ENCODE results near the gene CPB1. TPM values are rescaled to one million over a fixed set of nuclear protein-coding genes. Genes with fewer than 3 reads are reported as not detected.

CPB1 gene
- total RNA-seq, 1 donor from 2014 or later: not detected

DNA sequence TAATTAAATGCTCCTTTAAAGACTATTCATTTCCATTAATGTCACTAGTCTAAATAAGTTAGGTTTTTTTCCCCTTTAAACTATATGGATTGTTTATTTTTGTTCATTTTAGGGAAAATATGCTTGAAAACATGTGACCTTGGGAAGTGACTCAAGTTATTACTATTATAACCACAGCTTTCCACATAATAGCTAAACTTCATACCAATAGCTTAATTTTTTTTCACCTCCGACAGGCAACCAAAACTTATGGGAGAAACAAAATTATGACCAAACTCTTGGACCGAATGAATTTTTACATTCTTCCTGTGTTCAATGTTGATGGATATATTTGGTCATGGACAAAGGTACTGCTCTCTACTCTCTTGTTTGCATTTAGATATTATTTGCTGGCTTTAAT is 53.7 kb downstream of the CPB1 start:
- DNase-seq (ENCODE audit: low read depth, low spot score): no peak

DNA sequence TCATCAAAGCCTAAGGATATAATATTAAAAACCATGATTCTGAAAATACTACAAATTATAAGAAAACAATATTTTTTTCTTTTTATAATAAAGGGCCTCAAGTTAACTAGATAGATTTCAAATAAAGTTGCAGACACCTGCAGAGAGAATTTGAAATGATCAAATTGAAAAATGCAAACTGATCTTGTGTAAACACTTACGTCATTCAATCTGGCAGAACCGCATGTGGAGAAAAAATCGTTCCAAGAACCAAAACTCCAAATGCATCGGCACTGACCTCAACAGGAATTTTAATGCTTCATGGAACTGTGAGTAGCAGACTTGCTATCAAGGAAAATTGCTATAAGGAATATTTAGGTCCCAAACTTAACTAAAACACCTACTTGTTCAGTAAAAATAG is 54.7 kb downstream of the CPB1 start:
- DNase-seq (ENCODE audit: low read depth, low spot score): no peak

DNA sequence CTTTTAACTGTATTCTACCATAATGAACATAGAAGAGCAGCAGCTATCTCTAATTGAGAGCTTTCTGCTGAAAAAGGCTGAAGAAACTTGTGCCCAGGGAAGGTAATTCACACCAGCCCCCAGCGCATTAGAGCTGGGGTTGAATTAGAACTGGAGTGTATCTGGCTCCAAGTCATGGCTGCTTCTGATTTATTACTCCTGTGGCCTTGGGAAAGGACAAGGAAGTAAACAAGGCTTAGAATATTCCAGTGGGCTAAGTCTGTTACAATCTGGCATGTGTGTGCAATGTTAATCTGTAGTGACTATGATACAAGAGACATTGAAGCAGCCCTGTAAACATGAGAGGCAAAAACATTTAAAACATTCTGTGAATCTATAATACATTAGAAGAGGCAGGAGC is 55.6 kb downstream of the CPB1 start:
- no peak for DNase-seq (ENCODE audit: low read depth, low spot score)

DNA sequence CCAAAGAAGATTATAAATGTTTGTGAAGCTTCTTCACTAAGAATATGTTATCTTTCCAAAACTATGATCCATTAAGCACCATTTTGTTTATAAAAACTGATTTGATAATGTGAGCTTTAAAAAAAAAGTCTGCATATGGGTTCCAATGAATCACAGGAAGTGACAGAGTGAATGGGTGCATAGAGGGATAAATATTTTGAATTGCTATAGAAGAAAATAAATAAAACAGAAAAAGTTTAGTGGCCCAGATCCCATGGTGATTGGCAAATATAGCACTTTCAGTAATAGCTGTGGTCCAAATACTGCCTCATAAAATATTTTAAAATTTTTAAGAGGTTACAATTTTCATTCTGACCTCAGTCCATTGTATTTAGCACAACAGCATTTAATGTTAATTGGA is 56.6 kb downstream of the CPB1 start:
- DNase-seq (ENCODE audit: low read depth, low spot score): no peak

DNA sequence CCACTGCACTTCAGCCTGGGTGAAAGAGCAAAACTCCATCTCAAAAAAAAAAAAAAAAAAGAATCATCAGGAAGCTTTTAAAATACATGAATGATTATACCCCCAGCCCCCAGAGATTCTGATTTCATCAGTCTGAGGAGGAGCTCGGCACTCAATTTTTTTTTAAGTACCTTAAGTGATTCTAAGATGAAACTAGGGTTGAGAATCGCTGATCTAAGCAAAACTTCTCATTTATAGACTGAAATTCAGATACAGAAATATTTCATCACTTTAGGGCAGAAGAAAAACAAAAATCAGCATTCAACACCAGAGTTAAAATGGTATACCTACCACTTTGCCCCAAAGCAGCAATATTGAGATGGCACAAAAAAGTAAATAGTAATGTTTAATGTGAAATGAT is 62.2 kb downstream of the CPB1 start:
- no peak for DNase-seq (ENCODE audit: low read depth, low spot score)

DNA sequence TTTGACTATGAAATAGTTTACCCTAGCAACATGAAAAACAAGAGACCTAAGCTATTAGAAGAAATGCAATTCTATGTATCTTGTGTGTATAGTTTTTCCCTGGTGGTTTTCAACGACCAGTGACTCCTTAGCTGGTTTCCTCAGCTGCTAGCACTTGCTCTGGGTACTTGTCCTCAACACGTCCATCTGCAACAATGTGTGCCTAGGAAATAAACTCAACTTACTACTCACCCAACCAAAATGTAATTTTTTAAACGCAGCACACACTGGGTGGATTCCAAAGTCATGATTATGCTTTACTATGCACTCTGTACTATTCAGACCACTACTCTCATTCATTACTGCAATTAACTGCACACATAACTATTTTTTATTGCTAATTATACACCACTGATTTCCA is 68.5 kb downstream of the CPB1 start:
- no peak for DNase-seq (ENCODE audit: low read depth, low spot score)

DNA sequence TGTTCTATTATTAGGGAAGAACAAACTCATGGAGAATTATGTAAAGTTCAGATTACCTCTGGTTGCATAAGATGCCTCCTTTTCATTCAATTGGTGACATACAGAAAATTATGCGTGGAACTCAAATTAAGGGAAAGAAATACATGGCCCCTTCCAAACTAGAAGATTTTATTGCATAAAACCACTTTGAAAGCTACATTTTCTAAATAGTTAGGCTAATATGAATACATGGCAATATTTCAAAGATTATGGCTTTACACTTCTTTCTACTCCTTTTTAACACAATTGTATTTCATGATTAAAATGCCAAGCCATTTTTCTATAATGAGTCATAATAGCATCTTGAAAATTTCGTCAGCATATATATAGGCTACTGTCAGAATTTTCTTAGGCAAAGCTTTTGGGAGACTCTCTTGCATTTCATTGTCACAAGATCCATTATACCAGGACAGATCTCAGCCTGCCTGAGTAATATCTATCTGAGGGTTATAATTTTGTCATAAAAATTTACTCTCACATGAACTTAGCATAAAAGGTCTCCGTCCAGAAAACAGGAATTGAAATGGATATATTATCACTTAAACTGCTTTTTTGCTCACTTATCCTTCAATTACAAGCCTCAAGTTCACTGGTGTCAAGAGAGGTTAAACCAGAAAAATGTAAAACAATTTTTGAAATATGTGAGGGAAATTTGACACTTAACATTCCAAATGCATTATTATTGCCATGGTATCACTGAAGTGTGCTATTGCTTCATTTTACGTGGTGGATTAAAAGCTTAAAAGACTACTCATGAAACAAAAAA is 74.6 kb downstream of the CPB1 start:
- DNase-seq (ENCODE audit: low read depth, low spot score): no peak

DNA sequence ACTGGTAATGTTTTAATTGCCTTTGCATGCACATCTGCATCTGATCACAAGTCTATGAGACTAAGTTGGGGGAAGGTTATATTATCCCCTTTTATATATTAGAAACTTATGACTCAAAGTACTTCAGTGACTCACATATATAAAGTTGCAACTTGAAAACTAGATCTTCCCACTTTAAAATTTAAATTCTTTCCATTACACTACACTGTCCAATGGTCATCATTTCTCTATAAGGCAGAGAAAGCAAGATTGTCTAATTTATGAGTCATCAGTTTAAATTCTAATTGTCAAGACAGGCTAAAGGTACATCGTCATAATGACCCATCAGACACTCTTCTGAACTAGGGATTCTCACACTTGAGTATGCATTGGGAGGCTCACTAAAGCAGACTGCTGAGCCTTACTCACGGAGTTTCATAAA is 75.4 kb downstream of the CPB1 start:
- no peak for DNase-seq (ENCODE audit: low read depth, low spot score)

DNA sequence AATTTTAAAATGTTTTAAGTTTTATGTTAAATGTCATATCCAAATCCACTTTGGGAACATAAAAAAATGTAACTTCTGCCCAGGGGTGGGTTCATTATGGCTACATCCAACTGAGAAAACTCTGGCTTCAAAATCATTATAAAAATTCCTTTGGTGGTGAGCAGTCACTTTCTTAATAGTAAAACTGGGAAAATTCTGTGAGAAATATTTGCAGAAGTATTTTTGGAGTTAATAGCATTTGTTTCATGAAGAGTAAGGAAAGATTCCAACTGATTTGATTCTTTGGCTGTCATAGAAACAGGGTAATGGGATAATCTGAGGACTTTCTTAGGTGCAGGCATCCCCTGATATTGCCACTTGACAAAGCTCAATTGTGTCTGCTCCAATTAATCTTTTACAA is 76.3 kb downstream of the CPB1 start:
- no peak for DNase-seq (ENCODE audit: low read depth, low spot score)

DNA sequence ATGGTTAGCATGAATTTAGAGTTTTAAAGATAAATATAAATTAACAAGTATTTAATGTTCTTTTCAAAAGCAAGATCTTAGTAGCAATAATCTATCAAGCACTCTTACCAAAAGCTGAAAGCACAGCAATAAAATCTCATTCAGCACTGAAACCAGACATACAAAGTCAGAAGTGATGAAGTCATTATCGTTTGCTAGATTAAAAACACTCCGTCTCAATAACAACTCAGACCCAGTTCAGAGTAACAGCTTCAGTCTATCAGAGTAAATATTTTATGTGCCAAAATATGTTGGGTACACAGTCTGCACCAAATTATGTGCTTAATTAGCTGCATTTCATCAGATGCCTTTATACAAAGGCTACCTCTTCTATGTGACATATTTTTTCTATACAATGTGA is 79.1 kb downstream of the CPB1 start:
- DNase-seq (ENCODE audit: low read depth, low spot score): no peak

Other genes starting within 250 kb of the CPB1 start
- gene AGTR1, start 129.9 kb upstream of the CPB1 start, total RNA-seq: not detected in 2 replicates
- gene CPA3, start 37.5 kb downstream of the CPB1 start, total RNA-seq: 13.2 and 23.5 TPM in 2 replicates
- 60.9 and 61.9 TPM in 2 replicates for gene GYG1, start 163.7 kb downstream of the CPB1 start, total RNA-seq